NCI-H345 treated with DMSO at 0.1 percent for 48 hours (cell line): ENCODE data around the gene MAST4.

ENCODE experiments used
- DNase-seq: peaks from one replicate; lab custom pipeline; 2025; ENCODE audit not compliant: unreplicated experiment; lab: John Stamatoyannopoulos, UW

The MAST4 gene

DNA sequence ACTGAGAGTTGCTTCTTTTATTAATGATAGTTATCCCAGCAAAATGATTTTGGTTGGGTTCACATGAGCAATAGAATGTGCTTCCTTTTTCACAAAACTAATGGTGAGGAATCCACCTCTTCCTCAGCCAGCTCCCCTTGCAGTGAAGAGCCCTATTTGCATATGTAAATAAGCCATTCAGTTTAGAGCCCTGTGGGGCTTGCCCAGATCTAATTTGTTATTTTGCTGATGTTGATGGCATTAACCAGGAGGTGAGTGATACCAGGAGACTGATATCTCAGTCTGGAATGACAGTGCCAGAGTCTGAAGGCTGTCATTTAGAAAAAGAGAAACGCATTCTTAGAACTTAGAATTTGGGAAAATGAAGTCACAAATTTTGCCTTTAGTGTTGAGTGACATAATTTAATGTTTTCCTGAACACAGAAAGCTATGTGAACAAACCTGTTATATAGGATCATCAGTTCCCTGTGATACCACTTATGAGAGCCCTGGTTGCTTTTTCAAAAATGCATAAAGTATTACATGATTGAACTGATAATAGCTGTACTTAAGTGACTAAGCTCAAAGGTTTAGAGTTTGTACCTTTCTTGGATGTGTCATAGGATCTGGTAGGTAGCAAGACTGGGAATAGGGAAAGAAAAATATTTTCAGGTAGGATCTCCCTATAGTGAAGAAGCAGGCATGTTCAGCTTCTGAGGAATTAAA, 271.6 kb downstream of the MAST4 start:
- DNase-seq: no peak

DNA sequence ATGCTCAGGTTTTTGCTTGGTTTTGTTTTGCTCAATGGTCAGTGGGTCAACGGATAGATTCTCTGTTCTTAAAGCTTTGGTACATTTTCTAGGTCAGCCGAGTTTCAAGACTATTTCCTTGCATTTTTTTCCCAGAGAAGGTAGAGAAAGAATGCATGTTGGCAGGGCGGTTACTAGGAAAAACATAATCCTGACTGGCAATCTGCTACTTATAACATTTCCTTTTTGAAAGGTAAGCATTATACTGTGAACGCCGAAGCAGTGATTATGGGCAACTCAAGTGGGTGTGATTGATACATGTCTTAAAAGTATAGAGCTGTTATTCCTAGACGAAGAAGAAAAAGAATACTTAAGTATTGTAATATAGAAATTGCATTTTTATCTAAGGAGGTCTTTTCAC, 273.2 kb downstream of the MAST4 start:
- DNase-seq: no peak

DNA sequence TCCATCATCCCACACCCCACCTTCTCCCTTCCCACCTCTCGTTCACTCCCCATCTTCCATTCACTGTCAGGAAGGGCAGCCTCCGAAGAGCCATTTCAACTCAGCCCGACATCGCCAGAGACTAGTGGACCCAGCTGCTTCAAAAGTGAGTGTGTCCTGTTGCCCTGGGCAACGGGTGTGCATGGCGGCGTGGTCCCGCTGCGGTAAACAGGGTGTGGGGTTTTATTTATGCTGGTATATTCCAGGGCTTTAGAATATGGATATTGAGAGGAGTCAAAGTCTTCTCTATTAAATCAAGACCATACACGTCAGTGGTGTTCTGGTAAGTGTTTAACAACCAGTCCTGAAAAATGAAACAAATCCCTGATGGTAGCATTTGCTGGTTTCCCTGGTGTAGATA, 274.5 kb downstream of the MAST4 start:
- DNase-seq: no peak

DNA sequence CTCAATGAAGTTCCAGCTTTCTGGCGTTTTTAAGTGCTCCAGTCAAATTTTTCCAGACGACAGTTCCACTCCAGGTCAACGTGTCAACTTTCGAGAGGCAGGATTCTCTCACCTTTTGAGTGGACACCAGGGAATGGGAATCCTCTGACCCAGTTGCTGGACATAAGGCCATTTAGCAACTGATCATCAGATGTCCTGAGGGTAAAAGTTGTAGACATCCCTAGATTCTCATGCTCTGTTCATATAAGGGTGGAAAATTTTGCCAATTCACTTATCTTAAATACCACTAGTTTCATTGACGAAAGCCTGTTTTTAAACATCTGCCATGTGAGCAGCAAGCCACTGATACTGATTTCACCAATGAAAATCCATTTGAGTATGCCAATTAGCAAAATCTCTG, 275.5 kb downstream of the MAST4 start:
- no peak for DNase-seq

DNA sequence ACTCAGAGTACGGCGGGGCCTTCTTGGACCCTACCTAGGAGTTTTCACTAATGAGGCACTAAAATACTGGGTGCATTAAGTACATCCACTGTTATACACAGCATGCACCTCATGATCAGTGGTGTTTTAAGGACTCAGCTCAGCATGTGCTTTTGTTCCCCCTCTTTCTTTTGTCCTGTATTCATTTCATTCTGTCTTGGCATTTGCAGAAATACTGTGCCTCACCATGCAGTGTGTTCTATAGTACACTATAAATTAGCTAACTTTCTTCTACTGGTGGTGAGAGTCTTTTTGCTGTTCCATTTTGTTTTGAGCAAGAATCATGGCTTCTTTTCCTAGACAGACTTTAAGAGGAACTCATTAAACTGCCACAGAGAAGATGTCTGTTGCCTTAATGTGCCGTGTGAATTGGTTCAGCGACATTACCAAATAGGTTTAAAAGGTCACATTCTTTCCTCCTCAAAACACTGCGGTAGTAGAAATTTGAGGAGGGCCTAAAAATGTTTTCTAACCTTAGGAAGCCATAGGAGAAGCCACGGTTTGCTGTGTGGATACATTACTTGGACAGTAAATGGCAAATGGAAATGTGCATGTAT, 276.6 kb downstream of the MAST4 start:
- DNase-seq: no peak

DNA sequence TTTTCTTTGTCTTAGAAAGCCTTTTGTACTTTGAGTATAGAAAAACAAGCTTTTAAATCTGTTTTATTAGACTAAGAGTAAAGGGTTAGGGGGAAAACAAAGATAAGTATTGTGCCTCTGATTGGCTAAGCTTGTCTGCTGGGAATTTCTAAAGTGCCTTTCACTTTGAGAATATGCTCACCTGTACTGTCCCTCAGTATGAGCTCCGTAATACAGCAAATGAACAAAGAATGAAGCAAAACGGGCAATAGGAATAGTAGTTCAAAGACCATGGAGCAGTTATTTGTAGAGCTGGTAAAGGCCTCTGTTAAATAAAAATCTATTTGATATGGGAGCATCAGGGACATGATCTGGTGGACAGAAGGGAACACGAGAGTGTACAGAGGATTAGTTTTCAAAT, 277.8 kb downstream of the MAST4 start:
- DNase-seq: no peak

DNA sequence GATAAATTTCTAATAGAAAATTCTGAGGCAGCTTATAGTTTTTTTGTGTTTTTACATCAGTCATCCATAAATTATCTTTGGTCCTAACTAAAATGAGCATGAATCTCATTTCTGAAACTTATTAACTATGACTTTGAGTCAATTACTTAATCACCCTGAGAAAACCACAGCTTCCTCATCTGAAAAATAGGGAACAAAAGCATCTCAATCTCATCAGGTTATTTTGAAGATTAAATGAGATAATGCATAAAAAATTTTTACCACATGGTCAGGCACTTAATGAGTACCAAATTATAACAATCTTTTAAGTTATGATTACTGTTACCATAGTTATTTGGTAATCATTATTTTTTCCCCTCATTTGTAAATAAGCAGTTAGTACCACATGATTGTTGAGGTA, 279.1 kb downstream of the MAST4 start:
- DNase-seq: no peak

DNA sequence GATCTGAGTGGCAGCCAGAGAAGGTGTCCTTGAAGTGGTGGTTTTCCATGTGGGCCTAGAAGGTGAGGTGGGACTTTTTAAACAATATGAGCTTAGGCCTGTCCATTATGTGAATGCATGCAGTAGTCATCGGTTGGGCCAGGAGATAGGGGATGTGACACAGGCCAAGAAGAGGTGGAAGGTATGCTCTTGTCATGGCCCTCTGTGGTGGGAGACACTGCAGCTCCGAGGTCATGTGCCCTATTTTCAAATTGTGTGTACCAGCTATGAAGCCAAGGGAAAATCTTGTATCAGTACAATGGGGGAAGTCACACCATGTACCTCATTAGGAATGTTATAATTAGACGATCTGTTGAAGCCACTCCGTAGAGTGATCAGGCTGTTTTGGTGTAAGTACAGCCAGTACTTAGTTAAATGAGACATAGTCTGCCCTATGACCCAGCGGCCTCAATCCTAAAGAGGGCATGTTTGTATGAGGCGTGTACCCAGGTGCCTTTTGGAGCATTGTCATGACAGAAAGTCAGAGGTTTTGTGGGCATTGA, 280.1 kb downstream of the MAST4 start:
- no peak for DNase-seq

DNA sequence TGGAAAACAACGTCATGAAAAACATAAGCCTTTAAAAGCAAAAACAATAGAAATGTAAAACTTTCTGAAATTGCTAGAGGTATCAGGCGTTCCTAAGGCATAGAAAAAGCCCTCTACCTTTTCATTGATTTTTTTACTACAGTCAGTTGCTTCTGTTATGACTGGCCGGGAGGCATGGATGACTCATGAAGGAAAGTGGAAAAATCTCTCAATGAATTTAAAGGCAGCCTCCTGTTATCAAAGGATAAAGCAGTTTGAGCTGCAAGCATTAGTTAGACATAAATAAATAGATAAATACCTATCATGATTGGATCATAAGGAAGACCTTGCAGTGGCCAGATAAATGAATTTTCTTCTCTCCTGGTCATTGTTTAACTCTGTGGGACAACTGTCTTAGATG, 281.6 kb downstream of the MAST4 start:
- no peak for DNase-seq

DNA sequence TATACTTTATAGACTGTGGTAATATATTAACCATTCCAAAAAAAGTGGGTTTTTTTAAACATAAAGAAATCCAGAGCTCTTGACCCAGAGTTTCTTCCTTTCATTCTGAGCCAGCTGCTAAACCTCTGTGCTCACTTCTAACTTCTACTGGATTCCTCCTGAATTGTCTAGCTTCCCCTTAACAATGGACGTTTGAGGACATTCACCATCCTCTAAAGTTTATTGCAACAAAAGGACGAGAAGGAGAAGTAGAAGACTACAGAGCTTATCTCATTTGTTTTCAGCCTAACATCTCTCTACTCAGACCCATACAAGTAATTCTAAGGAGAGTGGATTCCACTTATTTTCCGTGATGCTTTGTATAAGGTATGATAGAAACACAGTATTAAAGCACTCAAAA, 284.2 kb downstream of the MAST4 start:
- no peak for DNase-seq

DNA sequence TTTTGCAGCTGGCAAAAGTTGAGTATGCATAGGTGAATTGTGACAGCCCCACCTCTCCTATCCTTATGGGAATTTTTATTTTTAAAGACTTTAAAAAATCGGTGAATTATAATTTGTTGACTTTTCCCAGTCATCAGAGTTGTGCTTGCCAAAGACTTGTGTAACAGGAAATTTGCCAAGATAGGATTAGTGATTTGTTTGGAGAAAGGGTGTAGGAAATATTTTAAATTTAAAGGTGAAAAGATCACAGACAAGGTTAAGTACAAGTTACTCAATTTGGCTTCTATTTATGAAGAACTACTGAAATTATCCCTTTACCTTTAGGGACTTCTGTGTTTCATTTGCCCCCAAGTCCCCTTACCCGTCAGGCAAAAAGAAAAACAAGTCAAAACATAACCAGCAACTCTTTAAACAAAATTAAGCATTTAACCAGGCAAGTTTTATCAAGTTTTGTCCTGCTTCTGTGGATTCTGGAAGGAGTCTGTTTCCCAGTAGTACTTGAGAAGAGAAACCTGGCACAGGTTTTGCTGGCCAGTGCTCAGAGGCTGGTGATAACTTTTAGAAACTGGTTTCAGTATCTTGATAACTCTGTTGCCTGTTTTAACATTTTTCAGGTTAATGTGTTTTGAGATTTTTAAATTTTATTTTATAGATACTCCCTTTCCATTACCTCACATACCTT, 285.4 kb downstream of the MAST4 start:
- DNase-seq: no peak

DNA sequence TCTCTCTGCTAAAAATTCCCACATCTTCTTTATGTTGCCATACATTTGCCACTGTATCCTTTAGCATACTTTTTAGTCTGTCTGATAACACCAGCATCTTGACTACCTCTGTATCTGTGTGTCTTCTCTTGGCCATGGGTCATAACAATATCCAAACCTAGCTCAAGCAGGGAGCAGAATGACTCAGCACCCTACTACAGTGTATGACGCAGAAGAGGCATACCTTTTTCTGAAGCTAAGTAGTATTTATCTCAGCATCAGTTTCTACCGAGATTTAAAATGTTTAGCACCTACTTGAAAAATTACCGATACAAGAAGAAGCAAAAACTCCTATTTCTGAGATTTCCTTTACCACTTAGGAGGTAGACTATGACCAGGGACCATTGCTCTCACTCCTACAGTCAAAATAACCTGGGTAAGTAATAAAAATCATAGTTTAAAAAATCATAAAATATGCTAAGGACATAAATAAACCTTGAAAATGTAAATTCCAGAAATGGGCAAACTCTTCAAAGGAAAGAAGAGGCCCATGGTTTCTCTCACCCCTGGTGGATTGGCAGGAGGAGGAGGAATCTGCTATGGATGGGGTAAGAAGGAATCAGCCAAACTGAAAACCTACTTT, 286.5 kb downstream of the MAST4 start:
- DNase-seq: no peak

DNA sequence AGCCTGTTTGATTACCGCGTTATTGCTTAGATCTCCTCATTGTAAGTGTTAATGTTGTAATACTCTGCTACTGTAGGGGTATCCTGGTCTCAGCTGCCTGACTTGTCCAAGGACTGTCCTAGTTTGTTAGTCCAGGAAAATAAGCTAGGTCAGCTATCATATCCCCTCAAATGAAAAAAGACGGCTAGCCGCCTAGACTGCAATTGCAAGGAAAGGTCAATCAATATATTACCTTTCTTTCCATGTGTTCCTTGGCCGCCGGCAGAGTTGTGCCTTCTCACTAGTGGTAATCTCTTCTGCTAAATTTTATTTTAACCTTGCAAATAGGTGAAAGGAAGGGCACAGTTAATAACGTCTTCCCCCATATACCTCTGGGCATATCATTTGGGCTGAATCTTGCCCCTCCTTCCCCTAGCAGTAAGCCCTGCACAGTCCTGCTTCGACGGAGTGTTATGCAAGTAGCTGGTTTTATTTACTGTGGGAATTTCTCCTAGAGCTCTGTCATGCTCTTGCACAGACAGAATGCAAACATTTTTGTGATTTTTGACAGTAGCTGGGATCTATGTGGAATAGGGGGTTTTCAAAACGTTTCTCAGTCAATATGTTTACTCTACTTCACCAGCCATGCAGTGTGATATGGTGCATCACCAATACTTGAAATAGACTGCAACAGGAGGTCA, 288.5 kb downstream of the MAST4 start:
- no peak for DNase-seq

DNA sequence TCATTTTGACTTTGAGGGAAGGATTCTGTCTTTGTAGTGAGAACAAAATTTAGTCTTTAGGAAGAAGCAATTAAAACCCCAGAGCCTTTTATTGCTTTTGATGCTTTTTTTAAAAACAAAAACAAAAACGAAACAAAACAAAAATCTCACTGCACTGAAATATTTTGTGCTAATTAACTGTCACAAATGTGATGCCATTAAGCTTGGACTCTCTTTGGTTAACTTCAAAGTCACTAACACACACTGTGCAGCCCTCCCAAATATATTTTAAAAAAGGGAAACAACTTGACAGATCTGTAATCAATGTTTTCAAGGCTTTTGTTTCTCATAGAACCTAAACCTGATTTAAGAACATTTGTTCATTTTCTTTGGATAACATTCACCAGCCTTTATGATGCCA, 290.7 kb downstream of the MAST4 start:
- no peak for DNase-seq

DNA sequence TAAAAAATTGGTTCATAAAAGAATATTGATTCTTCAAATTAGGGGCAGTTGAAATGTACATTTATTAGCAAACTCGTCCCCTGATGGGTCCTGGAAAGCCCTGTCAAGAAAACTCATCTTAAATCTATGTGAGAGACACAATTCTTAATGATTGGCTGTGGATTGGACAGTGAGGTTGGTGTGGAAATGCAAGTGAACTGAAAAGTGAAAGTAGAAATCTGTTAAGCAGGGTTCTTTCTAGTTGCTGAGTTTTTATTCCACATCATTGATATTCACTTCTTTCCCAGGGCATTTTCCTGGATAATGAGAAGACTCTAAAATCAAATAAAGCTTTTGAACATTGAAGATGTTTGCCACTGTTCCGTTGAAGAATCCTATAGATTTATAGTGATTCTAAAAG, 292.4 kb downstream of the MAST4 start:
- DNase-seq: no peak

DNA sequence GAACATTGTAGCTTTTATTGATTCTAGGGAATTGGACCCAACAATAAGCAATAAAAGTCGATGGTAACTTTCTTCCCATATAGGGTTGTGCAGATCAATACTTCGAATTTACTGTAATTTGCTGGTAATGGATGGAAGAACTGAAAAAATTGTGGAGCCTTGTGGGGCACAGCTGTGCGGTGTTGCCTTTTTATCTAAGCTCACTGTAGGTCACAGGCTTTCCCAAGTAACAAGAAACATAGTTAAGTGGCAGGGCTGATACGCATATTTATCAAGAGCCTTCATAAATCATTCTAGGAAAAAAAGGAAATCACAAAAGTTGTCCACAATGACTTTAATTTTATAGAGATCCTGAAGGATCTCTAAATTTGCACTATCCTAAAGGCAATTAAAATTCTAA, 292.9 kb downstream of the MAST4 start:
- DNase-seq: no peak

DNA sequence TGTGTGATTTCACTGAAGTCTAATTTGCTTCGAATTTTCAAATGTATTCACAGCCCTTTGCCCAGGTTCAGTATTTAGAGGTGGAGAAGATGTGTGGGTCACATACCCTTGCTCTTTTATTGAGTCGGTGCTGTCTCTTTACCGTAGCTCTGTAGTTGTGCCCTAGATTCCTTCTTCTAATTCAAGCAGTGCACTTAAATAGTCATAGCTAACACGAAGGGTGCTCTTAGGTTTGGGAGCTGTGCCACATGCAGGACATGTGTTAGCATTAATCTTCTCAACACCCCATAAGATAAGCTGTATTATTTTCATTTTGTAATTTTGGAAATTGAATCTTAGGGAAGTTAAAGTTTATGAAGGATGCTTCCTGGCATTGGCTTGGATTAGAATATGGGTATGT, 293.3 kb downstream of the MAST4 start:
- DNase-seq: no peak

DNA sequence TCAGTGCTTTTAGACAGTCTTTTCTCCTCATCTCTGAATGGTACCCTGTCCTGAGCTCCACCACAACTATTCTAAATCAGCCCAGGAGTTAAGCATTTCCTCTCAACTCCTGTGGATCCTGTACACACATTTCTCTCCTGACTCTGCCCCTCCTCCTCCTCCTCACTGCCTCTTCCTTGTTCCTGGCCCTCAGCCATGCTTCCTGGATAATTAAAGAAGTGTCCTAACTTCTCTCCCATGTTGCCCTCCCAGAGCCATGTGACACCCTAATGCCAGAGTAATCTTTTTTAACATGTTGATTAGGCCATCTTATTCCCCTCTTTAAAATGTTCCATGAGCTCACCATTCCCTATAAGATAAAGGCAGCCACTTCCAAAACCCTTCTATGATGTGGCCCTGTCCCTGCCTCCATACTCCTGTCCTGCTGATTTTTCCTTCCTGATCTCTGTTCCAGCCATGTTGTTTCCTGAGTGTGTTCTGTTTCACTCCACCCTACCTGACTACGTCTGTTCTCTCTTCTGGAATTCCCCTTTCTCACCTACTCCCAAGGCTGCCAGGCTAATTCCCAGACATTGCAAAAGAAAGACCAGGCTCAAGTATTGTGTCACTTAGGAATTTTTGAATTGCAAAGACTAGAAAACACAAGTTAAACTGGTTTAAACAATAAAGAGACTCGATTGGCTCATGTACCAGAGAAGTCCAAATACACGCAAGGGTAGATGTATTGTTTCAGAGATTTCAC, 295.2 kb downstream of the MAST4 start:
- no peak for DNase-seq

DNA sequence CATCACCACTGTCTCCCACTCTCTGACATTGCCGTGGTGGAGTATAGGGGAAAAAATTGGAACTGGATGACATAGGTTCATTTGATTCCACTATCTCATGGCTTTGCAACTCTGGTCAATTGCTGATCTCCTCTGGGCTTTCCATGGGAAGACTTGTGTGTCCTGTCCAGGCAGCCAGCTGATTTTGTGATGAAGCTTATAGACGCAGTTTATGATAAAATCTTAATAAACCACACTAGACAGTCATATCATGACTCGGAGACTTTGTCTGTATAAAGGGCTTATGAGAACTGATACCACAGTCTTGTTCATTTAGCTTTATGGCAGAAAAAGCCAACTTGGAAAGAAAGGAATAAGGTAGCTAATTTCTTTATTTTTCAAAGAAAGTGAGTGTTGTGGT, 296.5 kb downstream of the MAST4 start:
- no peak for DNase-seq

DNA sequence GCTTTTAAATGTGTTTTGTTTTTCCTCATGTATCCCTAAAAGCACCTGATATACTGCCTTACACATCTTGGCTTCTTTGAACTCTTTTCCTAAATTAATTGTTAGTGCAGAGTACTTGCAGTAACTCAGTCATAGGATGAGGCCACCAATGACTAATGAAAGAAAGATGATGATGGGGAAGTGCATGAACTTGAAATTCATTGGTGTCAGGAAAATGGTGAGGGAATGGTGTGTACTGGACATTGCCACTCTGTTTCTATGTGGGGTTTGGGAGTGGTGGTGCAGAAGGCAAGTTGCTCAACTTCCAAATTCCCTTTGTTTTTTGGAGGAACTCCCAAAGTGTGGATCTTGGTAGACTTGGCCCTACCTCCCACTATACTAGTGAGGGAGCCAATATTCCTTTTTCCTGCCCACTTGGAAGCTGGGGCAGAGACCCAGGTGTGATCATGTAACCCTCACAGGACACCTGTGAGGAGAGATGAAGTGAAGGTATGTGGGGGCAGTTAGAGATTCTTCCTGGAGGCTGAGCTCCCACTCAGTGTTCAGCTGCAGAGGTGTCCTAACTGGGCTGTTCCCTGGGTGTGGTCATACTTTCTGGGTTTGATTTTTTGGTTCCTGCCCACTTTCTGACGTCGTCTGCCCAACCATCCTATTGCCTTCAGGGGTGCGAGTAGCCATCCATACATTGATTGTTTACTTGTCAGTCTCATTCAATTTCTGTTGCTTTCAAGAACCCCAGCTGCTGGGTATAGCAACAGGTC, 298.5 kb downstream of the MAST4 start:
- DNase-seq: no peak
